NCI-H2081 treated with DMSO at 0.1 percent for 48 hours (cell line): Measurements from ENCODE around the gene HNRNPA2B1.
"Not testable (repeated sequence)": the region's sequence is repeated elsewhere in the genome, so short reads cannot be mapped to it uniquely, and the experiment has no call there.

Experiments used
- DNase-seq: peaks from one replicate; lab custom pipeline; 2025; lab: John Stamatoyannopoulos, UW

HNRNPA2B1 gene

DNA sequence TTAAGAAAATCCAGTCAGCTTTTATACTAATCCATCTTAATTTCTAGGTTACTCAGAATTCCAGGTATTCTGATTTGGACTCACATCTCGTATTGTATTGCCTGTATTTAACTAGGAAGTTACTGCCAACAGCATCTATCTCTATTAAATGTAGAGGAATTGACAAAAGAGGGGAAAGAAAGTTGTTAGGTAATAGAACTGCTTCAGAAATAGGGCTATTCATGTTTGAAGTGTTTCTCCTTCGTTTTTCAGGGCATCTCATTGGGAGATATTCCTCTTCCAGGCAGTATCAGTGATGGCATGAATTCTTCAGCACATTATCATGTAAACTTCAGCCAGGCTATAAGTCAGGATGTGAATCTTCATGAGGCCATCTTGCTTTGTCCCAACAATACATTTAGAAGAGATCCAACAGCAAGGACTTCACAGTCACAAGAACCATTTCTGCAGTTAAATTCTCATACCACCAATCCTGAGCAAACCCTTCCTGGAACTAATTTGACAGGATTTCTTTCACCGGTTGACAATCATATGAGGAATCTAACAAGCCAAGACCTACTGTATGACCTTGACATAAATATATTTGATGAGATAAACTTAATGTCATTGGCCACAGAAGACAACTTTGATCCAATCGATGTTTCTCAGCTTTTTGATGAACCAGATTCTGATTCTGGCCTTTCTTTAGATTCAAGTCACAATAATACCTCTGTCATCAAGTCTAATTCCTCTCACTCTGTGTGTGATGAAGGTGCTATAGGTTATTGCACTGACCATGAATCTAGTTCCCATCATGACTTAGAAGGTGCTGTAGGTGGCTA lies 16.1 kb downstream of the HNRNPA2B1 start:
- DNase-seq: not testable (repeated sequence)

DNA sequence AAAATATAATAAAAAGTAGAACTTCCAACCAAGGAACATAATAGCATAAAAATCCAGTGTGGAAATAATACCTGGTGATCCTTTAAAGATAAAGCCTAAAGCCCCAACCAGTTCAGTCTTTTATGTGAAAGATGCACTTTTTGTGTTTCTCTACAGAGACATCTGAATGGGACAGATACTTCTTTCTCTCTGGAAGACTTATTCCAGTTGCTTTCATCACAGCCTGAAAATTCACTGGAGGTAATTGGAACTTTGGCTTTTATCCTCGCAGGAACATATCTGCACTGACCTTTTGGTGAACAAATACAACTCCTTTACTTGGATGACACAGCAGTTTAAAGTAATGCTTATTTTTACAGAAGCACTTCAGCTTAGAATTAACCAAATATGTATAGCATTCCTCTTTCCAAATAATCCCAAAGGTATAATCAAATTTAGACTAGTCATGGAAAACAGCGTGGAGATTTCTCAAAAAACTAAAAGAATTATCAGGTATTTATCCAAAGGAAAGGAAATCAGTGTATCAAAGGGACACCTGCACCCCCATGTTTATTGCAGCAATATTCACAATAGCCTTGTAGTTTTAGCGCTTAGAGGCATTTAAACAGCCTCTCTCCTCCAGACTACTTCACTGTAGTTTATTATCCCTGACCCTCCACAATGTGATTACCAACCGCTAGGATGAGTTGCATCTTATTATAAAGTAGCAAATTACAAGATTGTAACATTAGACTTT lies 16.8 kb downstream of the HNRNPA2B1 start:
- DNase-seq: no peak

- DNase-seq: no peak
These were observed 17.8 kb downstream of the HNRNPA2B1 start for GRCh38 chr7:26182706-26183105.

GRCh38 chr7:26182283-26182682 lies 18.3 kb downstream of the HNRNPA2B1 start:
- DNase-seq: no peak

DNA sequence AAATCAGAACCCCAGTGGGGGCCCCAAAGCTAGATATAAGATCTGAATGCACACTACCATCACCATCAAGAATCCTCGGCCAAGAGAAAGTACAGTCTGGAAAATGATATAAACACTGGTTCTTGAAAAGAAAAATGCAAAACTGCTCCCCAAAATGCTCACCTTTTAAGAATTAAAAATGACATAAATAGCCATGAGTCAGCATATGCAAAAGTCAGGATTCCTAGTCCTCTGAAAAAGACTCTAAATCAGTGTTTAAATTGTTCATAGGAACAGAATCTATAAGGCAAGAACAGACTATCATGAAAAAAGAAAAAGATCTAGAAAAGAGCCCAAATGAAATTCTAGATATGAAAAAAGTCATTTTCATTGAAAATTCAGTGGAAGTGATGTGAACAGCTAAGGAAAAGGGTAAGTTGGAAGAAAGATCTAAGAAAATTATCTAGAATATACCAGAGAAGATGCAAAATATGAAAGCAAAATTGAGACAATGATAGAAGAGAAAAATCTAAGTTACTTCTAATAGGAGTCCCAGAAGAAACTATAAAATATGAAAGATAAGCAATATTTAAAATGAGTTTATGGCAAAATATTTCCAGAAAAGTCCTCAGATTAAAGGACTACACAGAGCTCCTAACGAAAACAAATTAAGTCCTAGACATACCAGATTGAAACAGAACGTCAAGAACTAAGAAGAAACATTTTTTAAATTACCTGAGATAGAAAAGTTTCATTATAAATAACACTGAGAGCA lies 18.9 kb downstream of the HNRNPA2B1 start:
- DNase-seq: no peak

DNA sequence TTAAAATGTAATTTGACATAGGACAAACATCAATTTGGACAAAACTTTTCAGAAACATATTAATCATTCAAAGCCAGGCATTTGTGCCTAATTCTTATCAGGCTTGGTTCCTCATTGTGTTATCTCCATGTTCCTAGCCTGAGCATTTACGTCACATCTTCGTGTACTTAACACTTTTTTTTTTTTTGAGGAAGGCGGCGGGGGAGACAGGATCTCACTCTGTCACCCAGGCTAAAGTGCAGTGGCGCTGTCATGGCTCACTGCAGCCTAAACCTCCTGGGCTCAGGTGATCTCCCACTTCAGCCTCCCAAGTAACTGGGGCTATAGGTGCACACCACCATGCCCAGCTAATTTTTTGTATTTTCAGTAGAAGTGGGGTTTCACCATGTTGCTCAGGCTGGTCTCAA lies 19.8 kb downstream of the HNRNPA2B1 start:
- no peak for DNase-seq

DNA sequence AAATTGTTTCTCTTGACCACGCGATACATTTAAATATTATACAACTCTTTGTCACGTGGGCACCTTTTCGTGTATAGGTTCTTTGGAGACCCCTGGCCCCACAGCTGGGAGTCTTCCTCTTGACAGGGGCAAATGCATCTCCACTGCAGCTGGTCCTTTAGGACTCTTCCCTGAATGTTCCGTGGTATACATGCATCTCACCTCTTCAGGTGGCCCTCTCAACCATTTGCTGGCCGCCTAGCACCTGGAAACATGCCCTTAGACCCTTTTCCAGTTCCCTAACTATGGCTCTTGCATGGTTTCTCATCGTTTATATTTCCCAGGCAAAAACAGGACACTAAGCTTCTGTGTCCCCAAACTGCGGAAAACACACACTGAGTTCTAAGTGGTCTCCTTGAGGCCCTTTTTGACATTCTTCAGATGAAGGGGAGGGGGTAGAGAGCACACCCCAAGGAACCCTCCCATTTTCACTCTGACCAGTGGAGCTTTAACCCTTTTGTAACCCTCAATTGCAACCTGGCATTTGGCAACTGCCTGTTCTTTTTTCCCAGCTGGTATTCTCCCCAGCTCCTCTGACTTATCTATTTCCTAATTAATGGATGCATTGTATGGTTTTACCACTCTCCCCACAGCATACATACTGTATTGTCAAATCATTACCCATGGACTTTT lies 20.6 kb downstream of the HNRNPA2B1 start:
- no peak for DNase-seq

DNA sequence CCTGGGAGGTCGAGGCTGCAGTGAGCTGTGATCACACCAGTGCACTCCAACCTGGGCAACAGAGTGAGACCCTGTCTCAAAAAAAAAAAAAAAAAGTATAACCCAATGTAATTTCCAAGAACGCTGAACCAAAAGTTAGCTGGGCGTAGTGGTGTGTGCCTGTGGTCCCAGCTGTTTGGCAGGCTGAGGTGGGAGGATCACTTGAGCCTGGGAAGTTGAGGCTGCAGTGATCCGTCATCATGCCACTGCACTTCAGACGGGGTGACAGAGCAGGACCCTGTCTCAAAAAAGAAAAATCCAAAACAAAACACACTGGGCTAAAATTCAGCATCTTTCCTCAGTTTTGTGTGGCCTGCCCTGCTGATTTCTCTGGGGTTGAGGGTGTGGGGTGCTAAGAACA lies 21.1 kb downstream of the HNRNPA2B1 start:
- DNase-seq: no peak

- DNase-seq: no peak
These were observed 22.1 kb downstream of the HNRNPA2B1 start for GRCh38 chr7:26178272-26178960.

DNA sequence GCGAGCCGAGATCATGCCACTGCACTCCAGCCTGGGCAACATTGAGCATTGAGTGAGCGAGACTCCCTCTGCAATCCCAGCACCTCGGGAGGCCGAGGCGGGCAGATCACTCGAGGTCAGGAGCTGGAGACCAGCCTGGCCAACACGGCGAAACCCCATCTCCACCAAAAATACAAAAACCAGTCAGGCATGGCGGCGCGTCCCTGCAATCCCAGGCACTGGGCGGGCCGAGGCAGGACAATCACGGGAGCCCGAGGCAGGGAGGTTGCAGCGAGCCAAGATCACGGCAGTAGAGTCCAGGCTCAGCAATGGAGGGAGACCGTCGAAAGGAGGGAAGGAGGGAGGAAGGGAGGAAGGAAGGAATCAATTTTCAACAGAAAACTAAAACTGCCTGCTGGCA lies 23.3 kb downstream of the HNRNPA2B1 start:
- DNase-seq: not testable (repeated sequence)

- DNase-seq: not testable (repeated sequence)
These were observed 23.9 kb downstream of the HNRNPA2B1 start for GRCh38 chr7:26176696-26177095.

- not testable (repeated sequence) for DNase-seq
These were observed 24.6 kb downstream of the HNRNPA2B1 start for GRCh38 chr7:26175903-26176302.

- no peak for DNase-seq
These were observed 28.5 kb downstream of the HNRNPA2B1 start for GRCh38 chr7:26172048-26172447.

DNA sequence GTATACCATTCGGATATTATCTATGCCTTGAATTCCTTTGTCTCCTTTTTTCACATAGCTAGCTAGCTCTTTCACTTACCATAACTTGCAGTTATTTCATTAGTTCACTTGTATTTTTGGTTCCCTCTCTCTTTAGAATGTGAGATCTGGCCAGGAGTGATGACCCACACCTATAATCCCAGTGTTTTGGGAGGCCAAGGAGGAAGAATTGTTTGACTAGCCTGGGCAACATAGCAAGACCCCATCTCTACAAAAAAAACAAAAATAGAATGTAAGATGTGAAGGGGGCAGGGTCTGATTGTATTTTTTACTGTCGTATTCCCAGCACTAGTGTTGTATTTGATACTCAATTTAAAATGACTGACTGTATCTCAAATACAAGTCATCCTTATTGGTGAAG lies 28.9 kb downstream of the HNRNPA2B1 start:
- DNase-seq: no peak

DNA sequence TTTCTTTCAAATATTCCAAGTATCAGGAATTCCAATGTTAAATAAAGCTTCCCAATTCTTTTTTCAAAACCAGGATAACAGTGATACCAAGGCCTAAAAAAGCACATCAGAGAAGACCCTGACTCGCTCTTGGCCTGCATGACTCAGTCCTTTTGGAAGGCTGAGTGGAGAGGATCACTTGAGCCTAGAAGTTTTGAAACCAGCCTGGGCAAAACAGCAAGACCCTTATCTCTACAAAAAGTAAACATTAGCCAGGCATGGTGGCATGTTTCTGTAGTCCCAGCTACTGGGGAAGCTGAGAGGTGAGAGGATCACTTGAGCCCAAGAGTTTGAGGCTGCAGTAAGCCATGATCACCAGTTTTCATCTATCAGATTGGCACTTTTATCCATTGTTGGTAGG lies 29.9 kb downstream of the HNRNPA2B1 start:
- no peak for DNase-seq

- no peak for DNase-seq
These were observed 31.3 kb downstream of the HNRNPA2B1 start for GRCh38 chr7:26169271-26169670.

- no peak for DNase-seq
These were observed 32.0 kb downstream of the HNRNPA2B1 start for GRCh38 chr7:26168458-26169023.

DNA sequence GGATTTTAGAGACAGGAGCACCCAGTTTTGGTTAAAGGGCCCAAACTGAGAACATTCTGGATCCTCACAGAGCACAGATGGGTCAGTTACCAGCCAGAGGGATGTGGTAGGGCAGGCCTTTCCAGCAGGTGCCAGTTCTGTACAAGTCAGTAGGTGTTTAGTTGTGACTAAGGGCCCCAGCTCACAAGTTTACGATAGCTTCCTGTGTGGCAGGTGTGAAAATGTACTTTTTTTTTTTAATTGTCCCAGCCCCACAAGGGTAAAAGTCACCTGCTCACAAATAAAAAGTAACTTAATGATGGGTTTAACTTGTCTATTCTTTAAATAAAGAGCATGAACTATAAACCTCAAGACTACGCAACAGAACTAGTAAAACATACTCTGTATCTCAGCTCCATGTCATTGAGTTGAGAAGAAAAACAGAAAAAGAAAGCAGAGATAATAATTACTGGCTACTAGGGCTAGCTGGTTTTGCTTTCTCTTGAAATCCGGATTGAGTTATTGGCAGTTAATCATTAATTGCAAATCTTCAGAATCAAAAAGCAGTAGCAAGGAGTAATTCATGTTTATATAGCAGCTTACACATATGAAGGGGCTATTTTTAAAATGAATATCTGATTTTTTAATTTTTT lies 33.1 kb downstream of the HNRNPA2B1 start:
- no peak for DNase-seq

GRCh38 chr7:26166684-26167266 lies 33.8 kb downstream of the HNRNPA2B1 start:
- DNase-seq: no peak
